Fibroblast of lung (primary cell): ENCODE results near the gene PNMA8B.

Experiments
- CTCF ChIP-seq, 2 donors: IDR thresholded peaks in 1 of 2; conservative IDR thresholded peaks in 1 of 2; 1 replicate in 1 of 2; 2 replicates in 1 of 2; pipeline ENCODE4 v1.5.1; 2011 to 2012; ENCODE audit warnings: low read length in 2 of 2, control low read depth in 1 of 2, inconsistent platforms in 1 of 2, low read depth in 1 of 2, mild to moderate bottlenecking in 1 of 2
- EZH2 ChIP-seq: IDR thresholded peaks from 2 replicates; pipeline ENCODE4 v1.5.1; 2012; ENCODE audit warnings: low read length, control low read depth, mild to moderate bottlenecking; ENCODE audit errors: missing control alignments

- TF ChIP-seq CTCF (conservative IDR thresholded peaks at IDR 0.05 in 1 of 2, IDR thresholded peaks at IDR 0.05 in 1 of 2; ENCODE audit: low read depth in 1 of 2, low read length in 2 of 2), result no peak
- no peak for TF ChIP-seq EZH2
Measured at GRCh38 chr19:46480415-46480814, 15.3 kb downstream of the PNMA8B start.
